MM.1S (cell line): Measurements from ENCODE around the gene SLC39A7.

ENCODE experiments used
- CTCF ChIP-seq: fragments of 300-600 bp; sonication (generic); IDR thresholded peaks from 2 replicates; pipeline ENCODE4 v1.5.1; 2016; ENCODE audit warnings: antibody characterized with exemption, low read length, mixed read lengths
- EZH2phosphoT487 ChIP-seq: fragments of 300-600 bp; sonication (generic); IDR thresholded peaks from 2 replicates; pipeline ENCODE4 v1.6.1; 2018; ENCODE audit warnings: antibody characterized with exemption, low read length

DNA sequence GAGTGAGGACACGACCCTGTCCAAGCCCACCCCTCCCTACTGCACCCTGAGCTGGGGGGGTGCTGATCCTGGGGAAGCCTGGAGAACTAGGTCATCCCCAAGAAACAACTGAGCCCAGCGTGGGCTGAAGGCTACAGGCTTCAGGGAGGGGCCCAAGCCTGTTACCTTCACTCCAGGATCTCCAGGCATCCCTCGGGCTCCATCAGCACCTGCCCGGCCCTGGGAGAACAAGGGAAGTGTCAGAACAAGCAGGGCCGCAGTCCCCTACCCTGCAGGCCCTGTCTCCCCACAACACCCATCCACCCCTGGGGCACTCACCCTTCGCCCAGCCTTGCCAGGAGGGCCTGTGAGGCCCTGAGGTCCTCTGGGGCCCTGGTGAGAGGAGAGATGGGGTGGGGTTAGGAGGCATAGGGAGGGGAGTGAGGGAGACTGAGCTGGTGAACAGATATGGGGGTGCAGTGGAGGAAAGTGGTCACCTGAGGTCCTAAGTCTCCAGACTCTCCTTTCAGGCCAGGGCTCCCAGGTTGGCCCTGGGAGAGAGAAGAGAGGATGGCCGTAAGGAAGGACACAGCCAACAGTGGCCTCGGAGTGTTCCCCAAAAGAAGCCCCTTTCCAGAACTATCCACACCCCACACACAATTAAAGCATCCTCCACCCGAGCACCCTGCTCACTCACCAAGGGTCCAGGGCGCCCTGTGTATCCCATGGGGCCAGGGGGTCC lies 21.8 kb upstream of the SLC39A7 start:
- no peak for TF ChIP-seq CTCF
- no peak for TF ChIP-seq EZH2phosphoT487
